Neural cell (in vitro differentiated cells): ENCODE measurements around the gene SMYD5. TPM values are rescaled to one million over a fixed set of nuclear protein-coding genes. Genes with fewer than 3 reads are reported as not detected.
"Not testable (repeated sequence)": the region's sequence is repeated elsewhere in the genome, so short reads cannot be mapped to it uniquely, and the experiment has no call there.

Experiments
- H2AFZ ChIP-seq: fragments of 200-600, 300-800 bp; sonication (generic), shearing (Covaris generic); 2 replicates; pipeline ENCODE4 v1.6.0; 2014; ENCODE audit warnings: low read depth, mild to moderate bottlenecking, antibody characterized with exemption, low read length, moderate library complexity
- H3F3A ChIP-seq: fragments of 200-600 bp; shearing (Covaris generic); 2 replicates; pipeline ENCODE4 v1.6.1; 2016; ENCODE audit warnings: mild to moderate bottlenecking, moderate library complexity, mixed read lengths, antibody characterized with exemption, low read length; ENCODE audit not compliant: insufficient read depth, poor library complexity, severe bottlenecking
- H3K27ac ChIP-seq: fragments of 200-600, 300-800 bp; sonication (generic), shearing (Covaris generic); 2 replicates; pipeline ENCODE4 v1.5.1; 2014; ENCODE audit warnings: mild to moderate bottlenecking, low read length, moderate library complexity
- H3K27me3 ChIP-seq: fragments of 300-800, 200-600 bp; sonication (generic), shearing (Covaris generic); 2 replicates; pipeline ENCODE4 v1.6.0; 2014; ENCODE audit warnings: mild to moderate bottlenecking, low read depth, low read length, moderate library complexity; ENCODE audit not compliant: insufficient read depth
- H3K36me3 ChIP-seq: fragments of 300-800, 200-600 bp; sonication (generic), shearing (Covaris generic); 2 replicates; pipeline ENCODE4 v1.5.1; 2014; ENCODE audit warnings: mild to moderate bottlenecking, antibody characterized with exemption, low read length, moderate library complexity; ENCODE audit not compliant: insufficient read depth
- H3K4me2 ChIP-seq: fragments of 300-800, 200-600 bp; sonication (generic), shearing (Covaris generic); 2 replicates; pipeline ENCODE4 v1.6.0; 2014; ENCODE audit warnings: mild to moderate bottlenecking, low read length
- H3K4me3 ChIP-seq: fragments of 300-800, 200-600 bp; sonication (generic), shearing (Covaris generic); 2 replicates; pipeline ENCODE4 v1.5.1; 2014; ENCODE audit warnings: mild to moderate bottlenecking, low read length, moderate library complexity
- H3K79me2 ChIP-seq: fragments of 200-600 bp; shearing (Covaris generic); replicated peaks from 2 replicates; pipeline ENCODE4 v1.6.0; 2014; ENCODE audit warnings: mild to moderate bottlenecking, low read length, moderate library complexity; ENCODE audit not compliant: insufficient read depth
- H3K9ac ChIP-seq: fragments of 300-800, 200-600 bp; sonication (generic), shearing (Covaris generic); 2 replicates; pipeline ENCODE4 v1.6.1; 2016; ENCODE audit warnings: mild to moderate bottlenecking, low read length, mixed read lengths
- H3K9me2 ChIP-seq: fragments of 200-600 bp; shearing (Covaris generic); 2 replicates; pipeline ENCODE4 v1.6.1; 2016; ENCODE audit warnings: mild to moderate bottlenecking, low read length, mixed read lengths; ENCODE audit not compliant: insufficient read depth
- H3K9me3 ChIP-seq: fragments of 200-600, 300-800 bp; sonication (generic), shearing (Covaris generic); 2 replicates; pipeline ENCODE4 v1.6.1; 2016; ENCODE audit warnings: mild to moderate bottlenecking, mixed run types, low read length, moderate library complexity, mixed read lengths
- H4K20me1 ChIP-seq: fragments of 200-600 bp; shearing (Covaris generic); 2 replicates; pipeline ENCODE4 v1.6.1; 2016; ENCODE audit warnings: mild to moderate bottlenecking, mixed run types; ENCODE audit not compliant: insufficient read depth
- CTCF ChIP-seq: fragments of 450-650 bp; IDR thresholded peaks from 2 replicates; pipeline ENCODE4 v1.5.1; 2014; ENCODE audit warnings: antibody characterized with exemption, mild to moderate bottlenecking, moderate library complexity; ENCODE audit not compliant: poor library complexity, severe bottlenecking
- EP300 ChIP-seq: fragments of 450-650 bp; conservative IDR thresholded peaks from 2 replicates; pipeline ENCODE4 v1.6.1; 2014; ENCODE audit warnings: antibody characterized with exemption, mild to moderate bottlenecking, moderate library complexity; ENCODE audit not compliant: poor library complexity, severe bottlenecking
- EZH2 ChIP-seq: fragments of 200-600, 300-800 bp; shearing (Covaris generic), sonication (generic); IDR thresholded peaks from 2 replicates; pipeline ENCODE4 v1.6.1; 2014; ENCODE audit warnings: antibody characterized with exemption, low read length, borderline replicate concordance, mild to moderate bottlenecking; ENCODE audit not compliant: insufficient read depth, poor library complexity, severe bottlenecking
- MXI1 ChIP-seq: fragments of 450-650 bp; conservative IDR thresholded peaks from 2 replicates; pipeline ENCODE4 v1.6.1; 2014; ENCODE audit warnings: antibody characterized with exemption, mild to moderate bottlenecking; ENCODE audit not compliant: poor library complexity, severe bottlenecking
- POLR2AphosphoS5 ChIP-seq: IDR thresholded peaks from 2 replicates; pipeline ENCODE4 v1.6.1; 2012
- RAD21 ChIP-seq: fragments of 450-650 bp; conservative IDR thresholded peaks from 2 replicates; pipeline ENCODE4 v1.6.1; 2014; ENCODE audit warnings: antibody characterized with exemption, mild to moderate bottlenecking, moderate library complexity
- REST ChIP-seq: IDR thresholded peaks from 2 replicates; pipeline ENCODE4 v1.6.1; 2012; ENCODE audit warnings: borderline replicate concordance
- SMC3 ChIP-seq: fragments of 450-650 bp; conservative IDR thresholded peaks from 2 replicates; pipeline ENCODE4 v1.6.1; 2014; ENCODE audit warnings: antibody characterized with exemption, mild to moderate bottlenecking, moderate library complexity; ENCODE audit not compliant: poor library complexity
- TAF1 ChIP-seq: IDR thresholded peaks from 2 replicates; pipeline ENCODE4 v1.6.1; 2012; ENCODE audit warnings: low read depth
- polyA plus RNA-seq: library from polyadenylated mRNA; depleted of rRNA; stranded (reverse); fragments of >200 nt; gene quantifications from 2 replicates; pipeline ENCODE4 v1.2.3, GENCODE V29; 2014

The SMYD5 gene
- polyA plus RNA-seq, 1 donor from 2014 or later = 15.5 TPM

- Histone ChIP-seq H3K9me2 (no peaks in the 10 kb centered on the region), H3K36me3 (no peaks in the 10 kb centered on the region), H3K27me3 (peaks cover 39% of the 10 kb centered on the region), H3K9me3 (no peaks in the 10 kb centered on the region), H3K4me3 (no peak overlapping the region), H3F3A (no peaks in the 10 kb centered on the region), H4K20me1 (no peaks in the 10 kb centered on the region), H3K9ac (no peak overlapping the region), H3K79me2 (no peaks in the 10 kb centered on the region), H2AFZ (no peak overlapping the region), H3K4me2 (no peak overlapping the region), H3K27ac (no peak overlapping the region)
- TF ChIP-seq MXI1 (no peak), SMC3 (no peak), POLR2AphosphoS5 (no peak), EP300 (no peak), RAD21 (no peak), CTCF (no peak), REST (no peak), TAF1 (no peak), EZH2 (no peak)
These were observed 16.5 kb upstream of the SMYD5 start for GRCh38 chr2:73197579-73197978.

- not testable (repeated sequence) for H3K36me3 ChIP-seq, H3K9me2 ChIP-seq, H3K27ac ChIP-seq, H4K20me1 ChIP-seq, H3K9ac ChIP-seq, H3K79me2 ChIP-seq, H2AFZ ChIP-seq, H3F3A ChIP-seq, H3K9me3 ChIP-seq, H3K4me3 ChIP-seq, H3K4me2 ChIP-seq
- H3K27me3 ChIP-seq = peaks cover 64% of the 10 kb centered on the region
These were observed 13.8 kb upstream of the SMYD5 start for GRCh38 chr2:73200281-73200680.
